ENCODE results near the gene KLHDC10.
"Not testable (repeated sequence)": the region's sequence is repeated elsewhere in the genome, so short reads cannot be mapped to it uniquely, and the experiment has no call there.

The KLHDC10 gene

DNA sequence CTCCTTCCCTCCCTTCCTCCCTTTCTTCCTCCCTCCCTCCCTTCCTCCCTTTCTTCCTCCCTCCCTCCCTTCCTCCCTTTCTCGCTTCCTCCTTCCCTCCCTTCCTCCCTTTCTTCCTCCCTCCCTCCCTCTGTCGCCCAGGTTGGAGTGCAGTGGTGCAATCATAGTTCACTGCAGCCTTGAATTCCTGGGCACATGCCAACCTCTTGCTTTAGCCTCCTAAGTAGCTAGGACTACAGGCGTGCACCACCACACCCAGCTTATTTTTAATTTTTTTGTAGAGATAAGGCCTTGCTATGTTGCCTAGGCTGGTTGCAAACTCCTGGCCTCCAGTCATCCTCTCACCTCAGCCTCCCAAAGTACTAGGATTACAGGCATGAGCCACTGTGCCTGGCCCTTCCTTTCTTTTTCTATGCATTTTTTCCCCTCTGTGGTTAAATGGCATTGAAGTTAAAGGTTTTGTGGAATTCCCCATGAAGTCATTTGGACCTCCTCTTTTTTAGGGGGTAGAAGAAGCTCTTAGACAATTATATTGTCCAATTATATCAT lies 9.6 kb downstream of the KLHDC10 start:
- no peak for DNase-seq

- DNase-seq, result not testable (repeated sequence)
Observed at GRCh38 chr7:130083497-130083896, 13.2 kb downstream of the KLHDC10 start.

DNA sequence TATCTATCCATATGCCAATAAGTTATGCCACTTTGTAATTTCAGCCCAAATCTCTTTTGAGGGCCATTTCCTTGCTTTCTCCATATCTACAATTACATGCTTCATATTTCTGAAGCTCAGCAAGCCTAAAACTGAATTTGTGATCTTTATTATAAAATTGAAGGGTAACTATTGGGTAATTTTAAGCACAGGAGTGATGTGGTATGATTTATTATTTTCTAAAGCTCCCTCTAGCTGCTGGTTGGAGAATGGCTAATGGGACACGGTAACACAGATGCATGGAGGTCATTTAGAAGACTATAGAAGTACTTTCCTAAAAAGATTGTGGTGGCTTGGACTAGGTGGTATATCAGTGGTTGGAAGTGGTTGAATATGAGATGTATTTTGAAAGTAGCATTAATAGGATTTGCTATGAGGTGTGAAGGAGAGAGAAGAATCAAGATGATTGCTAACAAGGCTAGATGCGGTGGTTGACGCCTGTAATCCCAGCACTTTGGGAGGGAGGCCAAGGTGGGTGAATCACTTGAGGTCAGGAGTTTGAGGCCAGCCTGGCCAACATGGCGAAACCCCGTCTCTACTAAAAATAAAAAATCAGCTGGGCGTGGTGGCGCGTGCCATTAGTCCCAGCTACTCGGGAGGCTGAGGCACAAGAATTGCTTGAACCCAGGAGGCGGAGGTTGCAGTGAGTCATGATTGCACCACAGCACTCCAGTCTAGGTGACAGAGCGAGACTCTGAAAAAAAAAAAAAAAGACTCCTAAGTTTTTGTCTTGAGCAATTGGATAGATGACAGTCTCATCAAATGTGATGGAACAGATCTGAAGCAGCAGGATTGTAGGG lies 13.9 kb downstream of the KLHDC10 start:
- DNase-seq, result no peak

- DNase-seq, result not testable (repeated sequence)
Observed at GRCh38 chr7:130085235-130085634, 14.9 kb downstream of the KLHDC10 start.

DNA sequence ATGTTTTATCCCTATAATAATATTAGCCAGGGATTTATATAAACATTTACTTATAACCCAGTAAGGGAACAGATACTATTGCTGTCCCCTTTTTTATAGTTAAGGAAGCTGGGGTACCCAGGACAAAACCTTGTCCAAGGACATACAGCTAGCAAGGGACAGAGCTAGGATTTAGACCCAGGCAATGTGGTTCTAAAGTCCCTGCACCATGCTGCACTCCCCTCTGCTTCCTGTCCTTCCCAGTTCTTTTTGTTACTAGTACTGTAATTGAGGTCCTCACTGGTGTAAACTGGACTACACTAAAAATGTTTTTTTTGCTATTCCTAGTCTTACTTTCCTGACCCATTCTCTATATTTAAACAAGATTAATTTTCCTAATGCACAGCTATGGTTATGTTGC lies 16.6 kb downstream of the KLHDC10 start:
- no peak for DNase-seq

- no peak for DNase-seq
Observed at GRCh38 chr7:130087364-130087763, 17.0 kb downstream of the KLHDC10 start.

- no peak for DNase-seq
Observed at GRCh38 chr7:130090745-130091532, 20.6 kb downstream of the KLHDC10 start.

DNA sequence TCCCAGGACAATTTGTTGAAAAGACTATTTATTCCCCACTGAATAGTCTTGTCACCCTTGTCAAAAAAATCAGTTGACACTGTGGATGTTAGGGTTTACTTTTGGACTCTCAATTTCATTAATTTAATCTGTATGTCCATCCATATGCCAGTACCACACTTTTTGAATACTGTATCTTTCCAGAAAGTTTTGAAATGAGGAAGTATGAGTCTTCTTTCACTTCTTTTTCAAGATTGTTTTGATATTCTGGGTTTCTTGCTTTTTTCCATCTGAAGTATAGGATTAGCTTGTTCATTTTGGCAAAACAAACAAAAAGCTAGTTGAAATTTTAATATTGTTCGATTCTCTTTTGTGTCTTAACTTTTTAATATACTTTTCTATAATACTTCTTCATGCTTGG lies 21.7 kb downstream of the KLHDC10 start:
- DNase-seq, result no peak

GRCh38 chr7:130092598-130092997 lies 22.3 kb downstream of the KLHDC10 start:
- no peak for DNase-seq

DNA sequence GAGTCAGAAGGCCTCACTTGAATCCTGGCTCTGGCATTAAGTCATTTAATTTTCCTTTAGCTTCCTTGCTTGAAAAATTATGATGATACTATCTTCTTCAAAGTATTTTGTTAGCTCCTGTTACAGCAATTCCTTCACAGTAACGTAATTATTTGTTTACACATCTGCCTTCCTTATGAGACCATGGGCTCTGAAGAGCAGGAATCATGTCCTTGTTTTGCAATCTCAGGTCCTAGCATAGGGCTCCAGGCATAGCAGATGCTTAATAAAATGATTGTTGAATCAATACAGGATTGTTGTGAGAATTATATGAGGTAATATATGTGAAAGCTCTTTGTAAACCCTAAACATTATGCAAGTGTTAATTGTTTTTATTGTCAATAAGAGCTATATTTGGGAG lies 25.5 kb downstream of the KLHDC10 start:
- no peak for DNase-seq

DNA sequence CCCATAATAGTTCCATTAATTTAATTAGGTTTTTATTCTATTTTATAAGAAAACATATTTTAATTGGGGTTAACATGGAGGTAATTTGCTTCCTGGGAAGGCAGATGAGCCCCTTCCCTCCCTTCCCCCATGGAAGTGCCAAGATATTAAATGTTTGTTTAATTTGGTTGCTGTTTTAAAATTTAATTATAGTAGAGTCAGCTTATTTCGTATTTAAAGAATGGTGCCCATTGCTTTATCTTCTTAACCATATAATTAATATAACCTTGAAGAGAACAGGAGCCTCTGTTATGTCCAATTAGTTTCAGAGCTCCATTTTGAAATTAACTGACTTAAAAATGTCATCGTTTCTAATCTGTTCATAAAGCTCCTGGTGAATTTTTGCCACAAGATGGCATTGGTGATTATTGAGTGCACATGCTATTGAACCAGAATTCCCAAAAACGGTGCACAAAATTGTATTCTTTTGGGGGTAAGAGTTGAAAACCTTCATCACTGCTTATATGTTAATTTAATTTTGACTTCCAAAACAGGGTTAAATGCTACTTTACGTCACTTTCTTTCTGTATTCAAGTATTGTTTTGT lies 26.0 kb downstream of the KLHDC10 start:
- no peak for DNase-seq

GRCh38 chr7:130099331-130099730 lies 29.0 kb downstream of the KLHDC10 start:
- DNase-seq, result no peak

- DNase-seq, result no peak
Observed at GRCh38 chr7:130102588-130102987, 32.3 kb downstream of the KLHDC10 start.

- DNase-seq, result no peak
Observed at GRCh38 chr7:130107949-130108674, 37.8 kb downstream of the KLHDC10 start.

GRCh38 chr7:130108809-130109208 lies 38.5 kb downstream of the KLHDC10 start:
- DNase-seq, result no peak

DNA sequence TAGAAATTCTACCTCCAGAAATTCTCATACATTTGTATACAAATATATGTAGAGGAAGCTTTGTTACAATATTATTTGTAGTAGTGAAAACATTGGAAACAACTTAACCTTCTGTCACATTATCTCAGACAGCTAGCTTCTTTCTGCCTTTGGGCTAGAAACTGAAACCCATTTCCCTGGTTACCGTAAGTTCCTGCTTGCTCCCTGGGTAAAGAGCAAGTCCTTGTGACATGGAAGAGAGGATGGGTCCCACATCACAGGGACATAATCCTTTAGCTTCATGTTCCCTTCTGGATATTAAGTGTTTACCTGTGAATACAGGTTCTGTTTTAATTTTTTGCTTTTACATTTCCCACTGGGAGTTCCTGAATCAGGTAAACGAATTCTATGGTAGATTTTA lies 41.8 kb downstream of the KLHDC10 start:
- no peak for DNase-seq

DNA sequence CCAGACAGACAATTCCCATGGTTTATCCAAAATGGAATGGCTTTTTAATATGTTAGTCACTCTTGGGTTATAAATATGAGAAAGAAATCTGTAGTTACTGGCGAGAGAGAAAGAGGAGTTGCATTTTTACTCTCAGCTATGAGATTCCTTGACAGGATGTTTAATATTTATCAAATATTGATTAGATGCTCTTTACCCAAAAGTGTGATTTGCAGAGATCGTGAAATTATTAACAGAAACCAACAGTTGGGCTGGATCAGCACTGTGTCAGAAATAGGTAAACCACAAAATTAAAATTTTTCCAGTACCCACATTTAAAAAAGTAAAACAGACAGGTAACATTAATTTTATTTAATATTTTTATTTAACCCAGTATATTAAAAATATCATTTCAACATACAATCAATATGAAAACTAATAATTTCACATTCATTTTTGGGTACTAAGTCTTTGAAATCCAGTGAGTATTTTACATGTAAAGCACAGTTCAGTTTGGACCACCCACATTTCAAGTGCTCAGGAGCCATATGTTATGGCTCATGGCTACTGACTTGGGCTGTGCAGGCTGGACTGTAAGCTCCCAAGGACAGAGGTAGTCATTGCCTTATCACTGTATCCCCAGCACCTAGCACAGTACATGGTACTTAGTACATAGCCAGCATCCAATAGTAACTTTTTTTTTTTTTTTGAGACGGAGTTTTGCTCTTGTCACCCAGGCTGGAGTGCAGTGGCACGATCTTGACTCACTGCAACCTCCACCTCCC lies 42.5 kb downstream of the KLHDC10 start:
- DNase-seq, result no peak

DNA sequence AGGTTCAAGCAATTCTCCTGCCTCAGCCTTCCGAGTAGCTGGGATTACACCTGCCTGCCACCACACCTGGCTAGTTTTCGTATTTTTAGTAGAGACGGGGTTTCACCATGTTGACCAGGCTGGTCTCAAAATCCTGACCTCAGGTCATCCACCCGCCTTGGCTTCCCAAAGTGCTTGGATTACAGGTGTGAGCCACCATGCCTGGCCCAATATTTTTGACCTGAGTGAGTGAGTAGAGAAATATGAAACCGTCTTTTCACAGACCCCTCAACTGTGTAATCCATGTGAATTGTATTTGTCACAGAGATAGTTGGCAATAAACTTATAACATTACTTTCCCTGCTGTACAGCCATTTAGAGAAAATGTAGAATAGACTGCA lies 43.1 kb downstream of the KLHDC10 start:
- not testable (repeated sequence) for DNase-seq

DNA sequence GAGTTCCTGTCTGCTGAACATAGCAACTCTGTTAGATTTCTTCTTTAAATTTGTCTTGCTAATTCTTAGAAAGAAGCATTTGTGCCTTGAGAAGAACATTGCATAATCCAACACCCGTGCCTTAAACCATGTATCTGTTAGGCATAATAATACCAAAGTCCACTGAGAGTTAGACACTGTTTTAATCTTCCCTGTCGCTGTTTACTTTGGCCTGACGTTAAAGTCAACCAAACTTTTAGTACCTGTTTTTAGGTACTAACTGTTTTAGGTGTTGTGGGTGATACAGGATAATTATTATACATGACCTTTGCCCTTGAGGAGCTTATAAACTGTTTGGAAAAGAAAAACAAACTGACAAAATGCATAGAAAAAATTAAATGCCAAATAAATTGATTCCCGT lies 43.6 kb downstream of the KLHDC10 start:
- no peak for DNase-seq

GRCh38 chr7:130114374-130114773 lies 44.0 kb downstream of the KLHDC10 start:
- DNase-seq, result no peak

DNA sequence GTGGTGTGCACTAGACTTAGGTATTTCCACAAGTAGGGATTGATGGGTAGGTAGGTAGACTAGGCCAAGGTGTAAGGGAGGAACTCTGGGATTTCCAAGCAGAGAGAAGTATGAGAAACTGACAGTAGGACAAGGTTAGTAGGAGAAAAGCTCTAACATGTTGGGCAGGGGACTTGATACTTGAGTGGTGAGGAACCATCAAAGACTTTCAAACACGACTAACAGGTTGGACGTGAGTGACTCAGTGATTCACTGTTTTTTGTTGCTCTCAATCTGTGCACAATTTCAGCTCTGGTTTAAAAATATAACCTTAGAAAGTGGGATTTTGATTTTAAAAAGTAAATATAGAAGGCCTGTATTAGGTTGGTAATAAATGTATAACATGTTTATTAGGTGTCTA lies 44.4 kb downstream of the KLHDC10 start:
- no peak for DNase-seq

DNA sequence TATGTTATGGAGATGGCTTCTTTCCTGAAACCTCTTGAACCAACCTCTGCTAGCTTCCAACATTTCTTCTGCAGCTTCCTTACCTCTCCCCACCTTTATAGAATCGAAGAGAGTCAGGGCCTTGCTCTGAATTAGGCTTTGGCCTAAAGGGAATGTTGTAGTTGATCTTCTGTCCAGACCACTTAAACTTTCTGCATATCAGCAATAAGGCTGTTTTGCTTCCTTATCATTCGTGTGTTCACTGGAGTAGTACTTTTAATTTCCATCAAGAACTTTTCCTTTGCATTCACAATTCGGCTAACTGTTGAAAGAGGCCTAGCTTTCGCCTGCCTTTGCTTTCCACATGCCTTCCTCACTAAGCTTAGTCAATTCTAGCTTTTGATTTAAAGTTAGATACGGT lies 48.0 kb downstream of the KLHDC10 start:
- DNase-seq, result no peak

Measured in NCI-H1436 treated with DMSO at 0.1 percent for 48 hours (cell line).